Stimulated activated naive CD8-positive, alpha-beta T cell treated with anti-CD3 and anti-CD28 coated beads, Interleukin-15, Interleukin-2, amounts not matched to agents 100 ng/mL and 50 ng/mL, for 24 hours (primary cell): ENCODE results near the gene MGAT2.
"Not testable (repeated sequence)": the region's sequence is repeated elsewhere in the genome, so short reads cannot be mapped to it uniquely, and the experiment has no call there.

Experiments
- H3K27ac Mint-ChIP-seq: one replicate; pipeline ENCODE4 v1.8.0; 2021; ENCODE audit warnings: mild to moderate bottlenecking, mixed read lengths
- H3K27me3 Mint-ChIP-seq: one replicate; pipeline ENCODE4 v1.8.0; 2021; ENCODE audit warnings: mixed read lengths
- H3K36me3 Mint-ChIP-seq: one replicate; pipeline ENCODE4 v1.8.0; 2021; ENCODE audit warnings: low read depth, mixed read lengths
- H3K4me1 Mint-ChIP-seq: one replicate; pipeline ENCODE4 v1.8.0; 2021; ENCODE audit warnings: low read depth, mixed read lengths
- H3K4me3 Mint-ChIP-seq: one replicate; pipeline ENCODE4 v1.8.0; 2021; ENCODE audit warnings: mild to moderate bottlenecking, mixed read lengths
- H3K9me3 Mint-ChIP-seq: one replicate; pipeline ENCODE4 v1.8.0; 2021; ENCODE audit warnings: mixed read lengths

The MGAT2 gene

DNA sequence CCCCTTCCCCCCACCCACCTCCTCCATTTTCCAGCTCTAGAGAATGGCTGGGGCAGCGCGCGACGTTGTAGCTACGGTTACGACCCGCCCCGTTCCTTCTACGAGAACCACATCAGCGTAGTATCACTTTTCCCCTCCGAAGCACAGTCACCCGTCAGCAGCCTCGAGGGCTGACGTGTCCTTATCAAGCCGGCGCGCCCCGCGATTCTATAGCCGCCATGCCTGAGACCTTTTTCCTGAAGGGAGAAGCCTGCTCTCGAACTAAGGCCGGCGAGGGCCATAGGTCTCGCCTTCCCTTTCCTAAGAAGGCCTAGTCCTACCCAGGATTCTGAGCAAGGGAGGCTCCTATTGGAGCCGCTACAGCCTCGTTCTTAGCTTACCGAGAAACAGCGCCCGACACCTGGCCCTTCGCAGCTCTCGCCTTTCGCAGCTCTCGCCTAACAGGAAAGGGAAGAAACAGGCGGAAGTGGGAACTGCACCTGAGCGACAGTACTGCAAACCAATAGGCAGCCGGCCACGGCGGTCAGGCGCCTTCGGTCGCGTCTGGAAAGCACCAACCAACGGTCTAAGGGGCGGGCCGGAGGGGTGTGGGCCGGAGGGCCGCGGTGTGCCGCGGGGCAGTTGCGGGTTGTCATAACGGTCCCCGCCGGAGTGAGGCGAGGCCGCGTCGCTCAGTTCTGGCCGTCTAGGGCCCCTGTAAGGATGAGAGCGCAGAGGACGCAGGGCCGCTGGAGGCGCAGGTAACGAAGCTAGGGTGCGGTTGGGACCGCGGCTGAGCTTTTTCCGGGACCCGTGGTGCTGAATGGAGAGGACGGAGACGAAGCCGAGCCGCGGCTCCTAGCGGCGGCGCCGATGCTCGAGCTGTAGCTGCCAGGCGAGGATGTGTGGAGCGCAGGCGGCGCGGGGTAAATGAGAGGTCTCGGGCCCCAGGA is at the start of gene MGAT2, which contains the start of gene RPL36AL:
TSS of gene MGAT2 (plus strand) at position 618 of the 932 bp plus-strand sequence. CDS start 470 bp downstream, outside the sequence.
TSS of gene RPL36AL (minus strand) at position 445 of the 932 bp plus-strand sequence. CDS start 1,522 bp downstream, outside the sequence.
- H3K9me3 Mint-ChIP-seq = no peaks in the 10 kb centered on the region
- H3K27me3 Mint-ChIP-seq = no peaks in the 10 kb centered on the region
- H3K27ac Mint-ChIP-seq = peak within 1 kb of the TSS; percentile 97
- peaks cover 69% of the 10 kb centered on the region for H3K36me3 Mint-ChIP-seq
- peak within 1 kb of the TSS; percentile 98 for H3K4me3 Mint-ChIP-seq
- H3K4me1 Mint-ChIP-seq = peaks cover 53% of the 10 kb centered on the region

DNA sequence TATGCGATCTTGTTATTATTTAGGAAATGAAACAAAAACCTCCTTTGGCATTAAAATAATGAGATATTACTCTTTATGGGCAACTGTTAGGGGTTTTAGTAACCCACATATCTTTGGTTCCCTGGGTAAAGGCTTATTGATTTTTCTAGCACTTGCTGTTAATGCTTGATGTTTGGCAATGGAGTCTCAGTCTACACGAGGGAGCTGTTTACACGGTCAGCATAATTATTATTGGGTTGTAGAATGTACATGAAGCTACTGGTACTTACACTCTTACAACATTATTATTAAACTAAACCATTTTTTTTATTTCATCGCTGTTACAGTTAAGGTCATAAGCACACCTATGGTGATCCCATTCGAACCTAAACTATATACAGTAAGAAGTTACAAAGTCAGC is 46.6 kb upstream of the MGAT2 start:
- Mint-ChIP-seq H3K27ac (no peak overlapping the region), H3K27me3 (no peaks in the 10 kb centered on the region), H3K4me3 (no peak overlapping the region), H3K36me3 (peaks cover 71% of the 10 kb centered on the region), H3K4me1 (peaks cover 20% of the 10 kb centered on the region), H3K9me3 (no peaks in the 10 kb centered on the region)

DNA sequence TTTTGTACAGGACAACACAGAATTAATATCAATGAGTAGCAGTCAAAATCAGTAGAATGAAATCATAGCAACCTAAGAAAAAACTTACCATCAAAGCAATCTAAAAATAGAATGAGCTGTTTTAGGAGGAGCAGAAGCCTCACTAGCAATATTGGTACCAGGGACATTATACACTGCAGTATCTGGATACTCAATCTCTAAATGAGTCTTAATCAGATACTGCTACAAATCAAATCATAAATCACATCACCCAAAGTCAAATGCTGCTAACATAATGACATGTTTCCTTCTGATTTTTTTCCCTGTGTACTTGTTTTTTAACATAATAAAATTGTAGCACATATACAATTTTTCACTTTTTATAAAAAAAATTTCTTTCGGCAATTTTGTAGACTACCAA is 42.5 kb upstream of the MGAT2 start:
- peaks cover 69% of the 10 kb centered on the region for H3K36me3 Mint-ChIP-seq
- H3K9me3 Mint-ChIP-seq = no peaks in the 10 kb centered on the region
- no peak overlapping the region for H3K4me3 Mint-ChIP-seq
- H3K4me1 Mint-ChIP-seq = peaks cover 54% of the 10 kb centered on the region
- no peak overlapping the region for H3K27ac Mint-ChIP-seq
- no peaks in the 10 kb centered on the region for H3K27me3 Mint-ChIP-seq

DNA sequence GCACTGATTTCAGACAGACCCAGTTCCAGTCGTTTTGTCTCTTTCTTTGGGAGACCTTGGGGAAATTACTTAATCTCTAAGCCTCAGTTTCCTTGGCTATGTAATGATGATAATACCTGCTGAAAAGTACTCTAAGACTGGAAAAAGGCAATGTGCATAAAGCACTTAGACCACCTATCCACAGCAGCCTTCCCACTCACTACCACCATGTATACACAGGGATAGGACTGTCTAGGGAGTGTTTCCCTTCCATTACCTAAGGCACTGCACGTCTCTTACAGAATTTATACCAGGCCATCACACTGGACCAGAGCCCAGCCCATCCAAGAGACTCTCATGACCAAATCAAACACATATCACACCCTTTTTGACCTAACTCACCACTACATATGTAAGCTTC is 40.8 kb upstream of the MGAT2 start:
- Mint-ChIP-seq H3K27ac (peak overlapping the region; percentile 22), H3K27me3 (no peaks in the 10 kb centered on the region), H3K9me3 (no peaks in the 10 kb centered on the region), H3K4me1 (peaks cover 63% of the 10 kb centered on the region), H3K4me3 (no peak overlapping the region), H3K36me3 (peaks cover 69% of the 10 kb centered on the region)

DNA sequence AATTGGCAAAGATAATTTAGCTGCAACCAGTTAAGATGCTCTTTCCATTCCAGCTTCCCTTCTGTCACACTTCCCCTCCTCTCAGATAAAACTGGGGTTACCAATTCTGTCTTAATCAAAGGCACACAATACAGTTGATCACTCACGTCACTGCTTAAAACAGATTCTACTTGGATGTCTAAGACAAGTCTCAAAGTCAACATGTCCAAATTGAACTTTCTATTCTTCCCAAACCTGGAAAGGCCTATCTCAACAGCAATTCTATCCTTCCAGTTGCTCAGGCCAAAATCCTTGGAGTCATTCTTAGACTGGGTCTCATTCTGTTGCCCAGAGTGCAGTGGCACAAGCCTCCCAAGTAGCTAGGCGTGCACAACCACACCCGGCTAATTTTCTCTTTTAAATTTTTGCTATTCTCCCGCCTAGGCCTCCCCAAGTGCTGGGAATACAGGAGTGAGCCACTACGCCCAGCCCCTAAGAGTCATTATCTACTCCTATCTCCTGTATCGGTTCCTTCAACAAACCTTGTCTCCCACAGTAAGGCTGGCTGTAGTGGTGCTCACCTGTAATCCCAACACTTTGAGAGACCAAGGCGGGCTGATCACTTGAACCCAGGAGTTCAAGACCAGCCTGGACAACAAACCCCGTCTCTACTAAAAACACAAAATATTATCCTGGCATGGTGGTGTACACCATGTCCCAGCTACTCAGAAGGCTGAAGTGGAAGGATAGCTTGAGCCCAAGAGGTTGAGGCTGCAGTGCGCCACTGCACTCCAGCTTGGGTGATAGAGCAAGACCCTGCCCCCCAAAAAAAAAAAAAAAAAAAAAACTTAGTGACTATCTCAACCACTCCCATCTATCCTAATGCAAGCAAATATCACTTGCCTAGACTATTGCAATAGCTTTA is 39.1 kb upstream of the MGAT2 start:
- Mint-ChIP-seq H3K4me3 (peak overlapping the region; percentile 93), H3K36me3 (peaks cover 79% of the 10 kb centered on the region), H3K27ac (peak overlapping the region; percentile 88), H3K27me3 (no peaks in the 10 kb centered on the region), H3K4me1 (peaks cover 71% of the 10 kb centered on the region), H3K9me3 (no peaks in the 10 kb centered on the region)

DNA sequence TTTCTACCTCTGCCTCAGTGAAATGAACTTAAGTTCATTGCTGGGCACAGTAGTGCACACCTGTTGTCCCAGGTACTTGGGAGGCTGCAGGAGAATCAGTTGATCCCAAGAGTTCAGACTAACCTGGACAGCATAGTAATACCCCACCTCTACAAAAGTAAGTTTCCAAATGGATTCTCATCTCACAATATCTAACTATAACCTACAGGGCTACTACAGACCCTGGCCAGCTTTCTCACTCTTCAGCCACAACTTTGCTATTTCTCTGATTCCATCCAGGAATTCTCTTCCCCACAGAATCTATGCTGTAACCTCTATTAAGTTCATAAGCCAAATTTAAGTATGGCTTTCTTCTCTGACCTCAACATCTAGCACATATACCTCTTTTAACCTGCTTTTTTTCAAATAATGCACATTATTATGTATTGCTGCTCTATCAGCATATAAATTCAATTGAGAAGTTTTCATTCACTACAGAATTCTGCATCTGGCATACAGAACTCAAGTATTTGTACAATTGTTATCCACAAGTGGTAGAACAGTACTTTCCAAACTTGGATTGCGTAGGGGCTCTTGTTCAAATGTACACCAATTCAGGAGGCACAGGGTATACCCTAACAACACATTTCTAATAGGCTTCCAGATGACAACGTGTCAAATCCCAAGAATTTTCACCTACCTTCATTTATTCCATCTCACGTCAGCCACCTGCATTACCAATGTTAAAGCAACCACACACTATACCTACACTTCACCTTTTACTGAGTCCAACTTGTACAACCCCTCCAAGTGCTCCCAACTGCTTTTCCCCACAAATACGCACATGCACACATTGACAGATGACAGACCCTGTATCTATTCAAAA is 38.3 kb upstream of the MGAT2 start:
- no peaks in the 10 kb centered on the region for H3K9me3 Mint-ChIP-seq
- peak overlapping the region; percentile 88 for H3K27ac Mint-ChIP-seq
- peaks cover 74% of the 10 kb centered on the region for H3K4me1 Mint-ChIP-seq
- peak overlapping the region; percentile 93 for H3K4me3 Mint-ChIP-seq
- H3K36me3 Mint-ChIP-seq = peaks cover 70% of the 10 kb centered on the region
- no peaks in the 10 kb centered on the region for H3K27me3 Mint-ChIP-seq

DNA sequence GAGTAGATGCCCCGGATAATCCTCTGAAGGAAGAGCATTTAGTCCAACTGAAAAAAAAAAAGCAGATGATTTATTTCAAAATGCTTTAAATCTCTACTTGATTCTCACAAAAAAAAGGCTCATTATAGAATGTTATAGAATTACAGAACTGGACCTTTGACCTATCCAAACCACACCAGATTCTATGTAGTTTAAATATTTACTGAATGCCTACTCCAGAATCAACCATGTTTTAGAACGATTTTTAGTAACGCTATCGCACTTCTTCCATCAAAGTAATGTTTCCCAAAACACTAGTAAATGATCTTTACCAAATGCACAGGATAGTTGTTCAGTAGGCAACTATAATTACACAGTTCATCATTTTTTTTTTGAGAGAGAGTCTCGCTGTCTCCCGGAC is 37.0 kb upstream of the MGAT2 start:
- H3K36me3 Mint-ChIP-seq = peaks cover 62% of the 10 kb centered on the region
- no peaks in the 10 kb centered on the region for H3K27me3 Mint-ChIP-seq
- H3K4me3 Mint-ChIP-seq = peak overlapping the region; percentile 93
- H3K4me1 Mint-ChIP-seq = peaks cover 68% of the 10 kb centered on the region
- H3K9me3 Mint-ChIP-seq = no peaks in the 10 kb centered on the region
- peak overlapping the region; percentile 97 for H3K27ac Mint-ChIP-seq

DNA sequence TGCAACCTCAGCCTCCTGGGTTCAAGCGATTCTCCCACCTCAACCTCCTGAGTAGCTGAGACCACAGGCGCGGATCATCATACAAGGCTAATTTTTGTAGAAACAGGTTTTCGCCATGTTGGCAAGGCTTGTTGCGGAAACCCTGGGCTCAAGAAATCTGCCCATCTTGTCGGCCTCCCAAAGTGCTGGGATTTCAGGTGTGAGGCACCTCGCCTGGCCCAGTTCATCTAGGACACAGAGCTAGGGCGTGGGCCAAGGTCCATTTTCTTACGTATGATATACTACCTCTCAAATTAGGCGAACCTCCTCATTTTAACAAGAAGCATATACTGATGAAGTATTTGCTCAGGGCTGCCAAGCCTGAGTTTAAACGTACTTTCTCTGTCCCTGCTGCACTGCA is 36.5 kb upstream of the MGAT2 start:
- Mint-ChIP-seq H3K27ac (peak overlapping the region; percentile 97), H3K9me3 (no peaks in the 10 kb centered on the region), H3K27me3 (no peaks in the 10 kb centered on the region), H3K36me3 (peaks cover 62% of the 10 kb centered on the region), H3K4me3 (peak overlapping the region; percentile 93), H3K4me1 (peaks cover 65% of the 10 kb centered on the region)

DNA sequence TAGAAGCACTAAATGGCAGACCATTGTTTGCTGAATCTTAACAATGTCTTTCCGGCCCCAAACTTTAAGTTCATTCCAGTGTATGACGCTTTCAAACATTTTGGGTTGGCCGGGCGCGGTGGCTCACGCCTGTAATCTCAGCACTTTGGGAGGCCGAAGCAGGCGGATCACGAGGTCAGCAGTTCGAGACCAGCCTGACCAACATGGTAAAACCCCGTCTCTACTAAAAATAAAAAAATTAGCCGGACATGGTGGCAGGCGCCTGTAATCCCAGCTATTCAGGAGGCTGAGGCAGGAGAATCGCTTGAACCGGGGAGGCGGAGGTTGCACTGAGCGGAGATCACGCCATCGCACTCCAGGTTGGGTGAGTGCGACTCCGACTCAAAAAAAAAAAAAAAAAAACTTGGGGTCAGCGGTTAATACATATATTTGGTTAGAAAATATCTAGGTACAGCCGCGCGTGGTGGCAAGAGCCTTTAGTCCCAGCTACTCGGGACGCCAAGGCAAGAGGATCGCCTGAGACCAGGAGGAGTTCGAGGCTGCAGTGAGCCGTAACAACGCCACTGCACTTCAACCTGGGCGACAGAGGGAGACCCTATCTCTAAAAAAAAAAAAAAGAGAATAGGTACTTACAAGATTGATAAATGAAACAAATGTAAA is 35.5 kb upstream of the MGAT2 start:
- H3K27me3 Mint-ChIP-seq, H3K9me3 Mint-ChIP-seq: not testable (repeated sequence)
- H3K4me1 Mint-ChIP-seq = peaks cover 55% of the 10 kb centered on the region
- peaks cover 59% of the 10 kb centered on the region for H3K36me3 Mint-ChIP-seq
- H3K27ac Mint-ChIP-seq = peak overlapping the region; percentile 97
- peak overlapping the region; percentile 93 for H3K4me3 Mint-ChIP-seq

DNA sequence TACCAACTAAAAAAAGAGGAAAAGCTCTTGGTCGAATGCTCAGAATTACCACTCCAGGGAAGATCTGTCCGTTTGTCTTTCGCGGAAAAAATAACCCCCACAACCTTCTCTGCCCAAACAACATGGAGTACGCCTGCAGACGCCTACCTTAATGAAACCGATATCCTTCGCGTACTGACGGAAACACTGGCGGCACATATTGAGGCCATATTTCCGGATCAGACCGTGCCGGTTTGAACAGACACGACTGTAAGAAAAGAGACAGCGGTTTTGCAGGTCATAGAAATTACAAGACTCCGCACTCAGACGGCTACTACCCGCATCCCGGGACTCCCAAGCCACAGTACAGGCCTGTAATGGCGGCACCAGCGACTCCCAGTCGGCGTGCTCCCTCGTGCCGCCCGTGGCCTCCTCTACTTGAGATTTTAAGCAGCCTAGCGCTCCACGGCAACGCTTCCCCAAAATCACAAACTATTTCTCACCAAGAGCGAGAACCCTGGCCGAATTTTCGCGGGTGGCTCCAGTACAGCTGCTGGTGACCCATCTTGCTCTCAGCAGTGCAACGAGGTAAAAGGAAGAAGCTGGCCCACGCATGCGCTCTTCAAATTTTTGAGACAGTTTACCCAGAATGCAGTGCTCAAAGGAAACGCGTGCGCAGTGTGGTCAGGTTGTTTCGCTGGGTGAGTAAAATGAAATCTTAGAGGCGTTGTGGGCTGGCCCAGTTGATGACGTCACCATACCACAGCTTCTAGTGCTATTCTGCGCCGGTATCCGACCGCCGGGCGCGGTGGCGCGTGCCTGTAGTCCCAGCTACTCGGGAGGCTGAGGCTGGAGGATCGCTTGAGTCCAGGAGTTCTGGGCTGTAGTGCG is 34.6 kb upstream of the MGAT2 start, which contains the start of gene RPS29:
TSS of gene RPS29 (minus strand) at position 578 of the 870 bp plus-strand sequence. CDS start at position 544, 34 bp downstream.
- Mint-ChIP-seq H3K27ac (peak within 1 kb of the TSS; percentile 97), H3K36me3 (peaks cover 55% of the 10 kb centered on the region), H3K4me3 (peak within 1 kb of the TSS; percentile 93), H3K4me1 (peaks cover 52% of the 10 kb centered on the region), H3K9me3 (no peaks in the 10 kb centered on the region), H3K27me3 (no peaks in the 10 kb centered on the region)

DNA sequence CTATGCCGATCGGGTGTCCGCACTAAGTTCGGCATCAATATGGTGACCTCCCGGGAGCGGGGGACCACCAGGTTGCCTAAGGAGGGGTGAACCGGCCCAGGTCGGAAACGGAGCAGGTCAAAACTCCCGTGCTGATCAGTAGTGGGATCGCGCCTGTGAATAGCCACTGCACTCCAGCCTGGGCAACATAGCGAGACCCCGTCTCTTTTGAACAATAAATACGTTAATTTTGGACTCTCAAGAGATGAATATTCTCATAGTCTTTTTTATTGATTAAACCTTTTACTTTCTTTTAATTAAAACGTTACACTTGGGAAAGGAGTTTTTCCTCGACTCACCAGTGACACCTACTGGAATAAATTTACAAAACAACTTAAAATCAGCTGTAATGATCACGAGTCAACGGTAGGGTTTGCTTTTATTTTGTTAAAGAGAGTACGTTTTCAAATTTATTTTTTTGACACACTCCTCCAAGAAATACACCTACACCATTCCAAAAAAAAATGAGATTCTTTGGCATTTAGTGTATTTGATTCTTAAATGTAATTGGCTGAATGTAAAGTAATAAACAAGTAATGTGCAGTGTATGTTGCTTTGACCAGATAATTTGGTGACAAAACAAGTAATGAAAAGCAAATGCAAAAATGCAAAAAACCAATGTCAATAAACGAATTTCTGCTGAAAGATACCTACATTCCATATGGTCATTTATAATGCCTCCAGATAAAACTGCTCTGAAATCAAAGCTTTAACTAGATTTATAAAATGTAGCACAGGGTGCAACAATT is 33.7 kb upstream of the MGAT2 start:
- no peaks in the 10 kb centered on the region for H3K9me3 Mint-ChIP-seq
- H3K4me3 Mint-ChIP-seq = peak overlapping the region; percentile 93
- no peaks in the 10 kb centered on the region for H3K27me3 Mint-ChIP-seq
- H3K36me3 Mint-ChIP-seq = peaks cover 46% of the 10 kb centered on the region
- peaks cover 45% of the 10 kb centered on the region for H3K4me1 Mint-ChIP-seq
- H3K27ac Mint-ChIP-seq = peak overlapping the region; percentile 97

DNA sequence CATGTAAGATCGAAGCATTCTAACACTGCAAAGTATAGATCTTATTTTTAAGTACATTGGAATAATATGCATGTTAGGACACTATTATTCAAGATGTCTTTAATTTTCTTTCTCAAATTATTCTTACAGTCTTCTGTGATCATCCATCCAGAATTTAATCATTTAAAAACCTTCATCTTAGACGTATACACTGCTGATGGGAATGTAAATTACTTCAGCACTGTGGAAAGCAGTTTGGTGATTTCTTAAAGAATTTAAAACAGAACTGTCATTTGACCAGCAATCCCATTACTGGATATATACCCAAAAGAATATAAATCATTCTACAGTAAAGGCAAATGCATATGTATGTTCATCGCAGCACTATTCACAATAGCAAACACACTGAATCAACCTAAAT is 31.2 kb upstream of the MGAT2 start:
- no peaks in the 10 kb centered on the region for H3K9me3 Mint-ChIP-seq
- no peak overlapping the region for H3K27ac Mint-ChIP-seq

More for the DNA sequence above, 31.2 kb upstream of the MGAT2 start:
- Mint-ChIP-seq H3K4me1 (peaks cover 19% of the 10 kb centered on the region), H3K27me3 (no peaks in the 10 kb centered on the region), H3K4me3 (no peak overlapping the region), H3K36me3 (peaks cover 21% of the 10 kb centered on the region)
